GM19397 (cell line): ENCODE results near the gene DDX17.
"Not testable (repeated sequence)": the region's sequence is repeated elsewhere in the genome, so short reads cannot be mapped to it uniquely, and the experiment has no call there.

Experiments used
- ATAC-seq: cut with Tn5 transposase; IDR thresholded peaks from one replicate; pipeline ENCODE4 v1.9.1; 2021; ENCODE audit warnings: mild to moderate bottlenecking, moderate library complexity; ENCODE audit not compliant: unreplicated experiment

DDX17 gene

GRCh38 chr22:38494498-38494897 is 11.6 kb downstream of the DDX17 start:
- no peak for ATAC-seq

DNA sequence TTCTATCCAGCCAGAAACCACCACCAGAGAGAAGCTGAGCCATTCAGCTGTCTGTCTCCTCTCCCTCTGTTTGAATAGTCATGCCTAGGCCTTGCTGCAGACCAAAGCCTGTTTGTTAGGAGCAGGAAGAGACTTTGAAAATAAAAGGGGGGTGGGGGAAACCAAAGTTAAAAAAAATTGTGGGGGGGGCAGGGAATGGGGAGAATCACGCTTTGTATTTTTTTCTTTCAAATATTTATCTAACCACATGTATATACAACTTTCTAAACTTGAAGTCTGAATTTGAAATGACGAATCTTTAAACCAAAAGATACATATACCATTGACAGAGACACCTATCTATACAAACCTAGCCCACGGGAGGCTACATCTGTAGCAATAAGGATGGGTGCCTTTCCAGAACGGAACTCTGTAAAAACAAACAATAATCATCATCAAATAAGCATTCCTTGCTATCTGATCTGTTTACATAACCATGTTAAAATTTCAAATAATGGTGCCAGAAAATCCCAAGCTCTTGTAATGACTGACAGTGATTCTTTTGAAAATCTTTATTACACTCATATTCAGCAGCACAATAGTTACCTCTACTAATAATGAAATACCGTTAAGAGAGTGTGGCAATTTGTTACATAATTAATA is 14.3 kb downstream of the DDX17 start:
- no peak for ATAC-seq

GRCh38 chr22:38490915-38491314 is 15.2 kb downstream of the DDX17 start:
- no peak for ATAC-seq

GRCh38 chr22:38490475-38490874 is 15.6 kb downstream of the DDX17 start:
- no peak for ATAC-seq

- no peak for ATAC-seq
Measured at GRCh38 chr22:38489561-38490145, 16.5 kb downstream of the DDX17 start.

DNA sequence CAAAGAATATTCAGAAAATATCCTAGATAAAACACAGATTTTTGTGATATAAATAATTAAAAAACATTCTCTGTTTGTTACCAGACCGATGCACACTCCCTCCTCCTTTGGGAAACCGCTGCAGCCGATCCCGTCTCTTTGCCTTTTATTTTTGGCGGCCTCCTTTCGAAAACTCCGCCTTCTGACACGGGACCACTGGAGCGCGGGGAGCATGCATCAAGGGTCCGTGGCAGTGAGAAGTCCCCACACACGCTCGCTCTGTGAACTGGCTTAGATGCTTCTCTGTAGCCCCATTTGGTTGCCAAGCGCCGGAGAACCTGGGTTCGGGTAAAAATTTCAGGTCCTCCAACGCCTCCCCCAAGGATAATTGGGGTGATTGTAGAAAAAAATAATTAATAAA is 17.0 kb downstream of the DDX17 start:
- ATAC-seq, result no peak

- no peak for ATAC-seq
Measured at GRCh38 chr22:38487946-38488345, 18.2 kb downstream of the DDX17 start.

GRCh38 chr22:38485783-38486182 is 20.3 kb downstream of the DDX17 start:
- ATAC-seq, result no peak

DNA sequence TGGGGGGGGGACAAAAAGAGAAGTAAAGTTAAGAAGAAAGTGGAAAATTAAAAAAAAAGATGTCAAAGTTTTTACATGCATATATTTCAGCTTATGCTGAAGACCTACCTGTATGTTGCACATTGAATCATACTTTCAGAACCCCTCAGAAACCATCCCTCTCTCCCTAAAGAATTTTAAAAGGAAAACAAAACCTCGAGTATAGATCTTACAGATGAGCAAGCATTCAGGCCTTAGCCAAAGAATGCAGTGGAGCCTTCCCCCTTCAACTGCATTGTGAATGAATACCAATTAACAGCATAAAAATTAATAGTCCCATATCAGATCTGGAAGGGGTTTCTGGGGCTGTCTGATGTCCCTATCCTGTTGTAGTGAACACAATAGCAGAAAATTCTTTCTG is 21.9 kb downstream of the DDX17 start:
- no peak for ATAC-seq

DNA sequence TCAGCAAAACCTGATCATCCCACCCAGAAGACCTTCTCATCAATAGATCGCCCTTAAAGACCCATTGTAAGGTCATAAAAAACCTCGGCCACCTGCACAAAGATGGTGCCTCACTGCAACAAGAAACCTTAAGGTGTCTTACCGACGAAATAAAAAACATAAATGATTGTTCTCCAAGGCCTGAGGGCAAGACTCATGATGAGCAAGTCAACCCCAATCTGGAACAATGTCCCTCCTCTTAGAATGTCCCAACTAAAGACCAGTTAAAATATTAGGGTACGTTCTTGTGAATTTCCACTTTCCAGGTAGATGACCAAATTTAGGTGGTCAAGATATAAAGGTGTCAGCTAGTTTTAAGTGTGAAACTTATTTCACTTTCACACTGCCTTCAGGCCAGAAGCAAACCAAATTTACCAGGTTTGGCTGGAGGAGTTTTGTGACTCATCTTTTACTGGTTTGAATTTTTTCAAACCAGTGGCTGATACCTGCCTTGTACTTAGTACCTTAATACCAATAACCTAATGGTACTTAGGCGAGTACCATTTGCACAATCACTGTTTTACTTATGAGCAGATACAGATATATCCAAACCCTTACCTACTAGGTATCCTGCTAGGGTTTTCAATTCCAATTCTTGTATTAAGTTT is 23.3 kb downstream of the DDX17 start:
- no peak for ATAC-seq

GRCh38 chr22:38481871-38482332 is 24.2 kb downstream of the DDX17 start:
- no peak for ATAC-seq

GRCh38 chr22:38481162-38481870 is 24.8 kb downstream of the DDX17 start:
- ATAC-seq, result no peak

DNA sequence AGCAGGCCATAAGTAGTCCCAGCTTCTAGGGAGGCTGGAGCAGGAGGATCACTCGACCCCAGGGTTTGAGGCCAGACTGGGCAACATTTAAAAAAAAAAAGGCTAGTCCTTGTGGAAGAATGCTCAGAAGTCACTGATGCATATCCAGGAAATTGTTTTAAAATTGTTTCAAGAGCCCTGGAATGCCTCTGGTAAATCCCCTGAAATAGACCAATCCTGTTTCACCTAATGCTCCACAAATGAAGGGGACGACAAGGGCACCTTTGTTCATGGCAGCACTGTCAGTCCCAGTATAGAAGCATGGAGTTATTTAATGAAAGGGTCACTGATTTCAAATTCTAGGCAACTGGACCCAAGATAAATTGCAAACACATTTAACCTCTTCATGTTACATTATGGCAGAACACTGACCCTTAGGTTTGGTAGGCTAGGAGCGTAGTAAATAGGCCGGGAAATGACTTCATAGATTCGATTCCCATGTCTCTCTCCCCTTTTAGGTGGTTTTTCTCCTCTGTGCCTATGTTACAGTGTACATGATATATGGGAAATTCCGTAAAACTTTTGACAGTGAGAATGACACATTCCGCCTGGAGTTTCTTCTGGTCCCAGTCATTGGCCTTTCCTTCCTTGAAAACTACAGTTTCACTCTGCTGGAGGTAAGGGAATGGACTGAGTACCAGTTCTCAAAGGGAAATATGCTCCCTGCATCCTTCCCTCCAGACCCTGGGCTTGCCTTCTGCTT is 26.8 kb downstream of the DDX17 start:
- no peak for ATAC-seq

DNA sequence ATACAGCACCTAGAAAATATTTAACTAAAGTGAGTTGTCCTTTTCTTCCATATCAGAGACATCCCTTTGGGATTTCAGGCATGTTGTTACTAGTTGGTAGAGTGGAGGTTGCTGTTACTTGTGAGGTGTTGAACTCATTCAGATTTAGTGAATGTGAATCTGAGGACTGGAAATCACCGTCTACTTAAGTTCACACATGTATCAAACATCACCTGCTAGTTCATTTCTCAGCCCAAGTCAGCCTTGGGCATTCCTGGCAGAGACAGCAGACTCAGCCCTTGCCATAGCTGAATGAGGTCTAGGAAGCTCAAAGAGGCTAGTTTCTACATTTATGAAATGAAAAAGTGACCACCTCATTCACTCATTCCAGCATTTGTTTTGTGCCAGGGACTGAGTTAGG is 28.5 kb downstream of the DDX17 start:
- ATAC-seq, result no peak

GRCh38 chr22:38474003-38474607 is 32.0 kb downstream of the DDX17 start:
- ATAC-seq, result no peak

DNA sequence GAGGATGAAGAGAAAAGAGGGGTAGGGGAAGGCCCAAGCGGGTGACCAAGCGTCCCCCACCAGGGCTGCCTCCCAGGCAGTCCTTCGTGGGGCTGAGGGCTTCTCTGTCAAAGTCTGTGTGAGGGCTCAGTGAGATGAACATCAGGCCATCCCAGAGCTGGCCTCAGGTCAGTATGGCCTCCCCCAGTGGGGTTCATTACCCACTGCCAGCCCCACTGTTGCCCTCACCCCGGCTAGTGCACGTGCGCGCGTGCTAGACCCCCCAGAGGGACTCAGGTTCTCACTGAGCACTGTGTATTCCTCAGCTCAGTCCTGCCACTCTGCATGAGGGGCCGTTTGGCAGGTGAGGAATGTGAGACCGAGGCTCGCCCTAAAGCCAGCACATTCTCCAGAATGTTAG is 34.9 kb downstream of the DDX17 start:
- no peak for ATAC-seq

GRCh38 chr22:38470179-38470578 is 35.9 kb downstream of the DDX17 start:
- not testable (repeated sequence) for ATAC-seq

- ATAC-seq, result no peak
Measured at GRCh38 chr22:38469306-38469781, 36.8 kb downstream of the DDX17 start.

GRCh38 chr22:38468443-38469305 is 37.4 kb downstream of the DDX17 start:
- no peak for ATAC-seq
